Measurements from ENCODE around the gene ZNF81. TPM values are rescaled to one million over a fixed set of nuclear protein-coding genes. Genes with fewer than 3 reads are reported as not detected.

Gene ZNF81
- total RNA-seq, 1 experiment from 2014 or later, result 4.8 TPM

GRCh38 chrX:47846040-47846439, 9.3 kb downstream of the ZNF81 start:
- H2AFZ ChIP-seq (ENCODE audit: low read depth, low read length, poor library complexity, severe bottlenecking), result no peak overlapping the region
- no peak overlapping the region for H3K4me3 ChIP-seq (replicated peaks in 1 of 2; ENCODE audit: low read depth in 1 of 2, low read length in 2 of 2)
- TF ChIP-seq EGR1 (IDR thresholded peaks at IDR 0.05; ENCODE audit: low read depth) (no peak), ZFX (IDR thresholded peaks at IDR 0.05) (no peak), CBX3 (IDR thresholded peaks at IDR 0.05; ENCODE audit: low read depth) (no peak), CTCF (IDR thresholded peaks at IDR 0.05 in 2 of 3, conservative IDR thresholded peaks at IDR 0.05 in 1 of 3; ENCODE audit: borderline replicate concordance in 1 of 3, insufficient read depth in 1 of 3, low read depth in 2 of 3, low read length in 2 of 3) (no peak), ZNF274 (IDR thresholded peaks at IDR 0.05; ENCODE audit: low read depth, low read length) (no peak), EZH2 (IDR thresholded peaks at IDR 0.05) (no peak), EZH2phosphoT487 (IDR thresholded peaks at IDR 0.05; ENCODE audit: borderline replicate concordance) (no peak), ZBTB33 (IDR thresholded peaks at IDR 0.05; ENCODE audit: extremely low read depth, insufficient replicate concordance, low read length) (no peak), ELF1 (IDR thresholded peaks at IDR 0.05; ENCODE audit: borderline replicate concordance, low read depth) (no peak), SRF (IDR thresholded peaks at IDR 0.05; ENCODE audit: low read depth) (no peak), RAD21 (IDR thresholded peaks at IDR 0.05; ENCODE audit: low read depth) (no peak), ATF3 (IDR thresholded peaks at IDR 0.05) (no peak), YY1 (IDR thresholded peaks at IDR 0.05; ENCODE audit: extremely low read depth, insufficient replicate concordance, low read depth, low read length) (no peak), MAX (IDR thresholded peaks at IDR 0.05) (no peak), SP1 (IDR thresholded peaks at IDR 0.05; ENCODE audit: low read depth) (no peak)
- ChIA-PET RAD21 (ENCODE audit: low non-redundant PET in 1 of 2, low total read pairs in 2 of 2, uncharacterized antibody in 2 of 2, unreplicated experiment in 2 of 2) (no interaction called here), POLR2A (no interaction called here), CTCF (interaction anchor here (0.6 kb wide), 1 partner anchor 16 kb away, joined by 4 read pairs; no protein-coding TSS in a partner anchor)
- ATAC-seq, result no peak
- no peaks in the 10 kb centered on the region for H3K9me3 ChIP-seq (ENCODE audit: control insufficient read depth in 1 of 2, insufficient read depth in 1 of 2, low read depth in 1 of 2, low read length in 2 of 2)
- no peak overlapping the region for H3K4me2 ChIP-seq (ENCODE audit: low read length)
- no peak for DNase-seq (ENCODE audit: low read depth, low spot score)
- BruUV-seq (replicated peaks), result no TSS peak
- H3K27ac ChIP-seq (ENCODE audit: low read depth, low read length), result no peak overlapping the region
- H3K36me3 ChIP-seq (ENCODE audit: control insufficient read depth in 1 of 2, insufficient read depth in 2 of 2, low read length in 2 of 2), result no peaks in the 10 kb centered on the region
- H4K20me1 ChIP-seq (ENCODE audit: insufficient read depth), result no peaks in the 10 kb centered on the region
- no peaks in the 10 kb centered on the region for H3K9me2 ChIP-seq (ENCODE audit: insufficient read depth)
- intact Hi-C loops (cut with micrococcal nuclease), result no loop called here
- no peak overlapping the region for H3K9ac ChIP-seq (ENCODE audit: low read length)
- no peaks in the 10 kb centered on the region for H3K4me1 ChIP-seq (ENCODE audit: control insufficient read depth in 1 of 2, insufficient read depth in 2 of 2, low read length in 2 of 2)
- no peaks in the 10 kb centered on the region for H3K27me3 ChIP-seq (ENCODE audit: insufficient read depth, low read length)
- H3K79me2 ChIP-seq (ENCODE audit: insufficient read depth, low read length), result no peaks in the 10 kb centered on the region

Data from HCT116 (cell line).